Neutrophil (primary cell): Measurements from ENCODE around the gene KISS1.
A peak's percentile ranks its signal among the peaks of the same experiment; 100 is the strongest.

ENCODE experiments used
- H3K27ac ChIP-seq: fragments of 200-600 bp; sonication (generic); 2 replicates; pipeline ENCODE4 v1.5.1; 2016; ENCODE audit warnings: mild to moderate bottlenecking, moderate library complexity
- H3K27me3 ChIP-seq: fragments of 200-600 bp; sonication (generic); 2 replicates; pipeline ENCODE4 v1.6.0; 2016; ENCODE audit warnings: mild to moderate bottlenecking
- H3K36me3 ChIP-seq: fragments of 200-600 bp; sonication (generic); 2 replicates; pipeline ENCODE4 v1.5.1; 2017
- H3K4me1 ChIP-seq, 2 experiments: fragments of 200-600 bp in 1 of 2; sonication (generic) in 1 of 2; 1 replicate in 1 of 2; 2 replicates in 1 of 2; pipeline versions ENCODE4 v1.5.1 to v1.6.1; 2013 to 2016; ENCODE audit warnings: low read depth in 1 of 2, low read length in 1 of 2, mild to moderate bottlenecking in 1 of 2, moderate library complexity in 1 of 2; ENCODE audit not compliant: control insufficient read depth in 1 of 2, insufficient read depth in 1 of 2
- H3K4me3 ChIP-seq, 2 experiments: fragments of 200-600 bp in 1 of 2; sonication (generic) in 1 of 2; 1 replicate in 1 of 2; 2 replicates in 1 of 2; pipeline ENCODE4 v1.5.1; 2013 to 2016; ENCODE audit warnings: low read depth in 1 of 2, low read length in 1 of 2, mild to moderate bottlenecking in 1 of 2, moderate library complexity in 1 of 2
- H3K9me3 ChIP-seq: fragments of 200-600 bp; sonication (generic); 2 replicates; pipeline ENCODE4 v1.5.1; 2016
- TF ChIP-seq, protein P1 (sequence below): fragments of 200-600 bp; sonication (generic); IDR thresholded peaks from 2 replicates; pipeline ENCODE4 v1.5.1; 2016; ENCODE audit warnings: antibody characterized with exemption

The KISS1 gene

DNA sequence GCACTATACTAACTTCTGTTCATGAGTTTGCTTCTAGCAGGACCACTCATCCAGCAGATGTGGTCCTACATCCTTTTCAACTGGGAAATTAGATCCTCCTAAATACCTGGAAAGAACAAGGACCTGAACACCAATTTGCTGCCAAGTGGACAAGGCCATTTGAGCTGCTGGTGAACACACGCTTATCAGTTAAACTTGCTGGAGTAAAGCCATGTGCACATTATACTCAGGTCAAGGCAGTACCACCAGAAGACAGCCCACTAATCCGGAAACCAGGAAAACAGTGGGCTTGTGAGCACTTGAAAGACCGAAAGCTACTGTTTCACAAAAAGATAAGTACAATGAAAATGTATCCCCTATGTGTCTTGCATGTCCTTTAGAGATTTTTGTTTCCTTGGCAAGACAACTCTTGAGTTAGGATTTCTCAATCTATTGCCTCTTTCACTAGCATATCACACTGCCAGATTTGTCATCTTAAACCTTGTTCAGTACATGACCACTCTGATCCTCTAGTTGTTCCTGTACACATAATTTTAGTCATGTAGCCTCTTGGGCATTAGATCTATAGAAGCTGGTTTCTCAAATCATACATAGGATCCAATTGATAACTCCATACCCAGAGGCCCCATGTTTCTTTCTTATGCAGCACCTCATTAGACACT lies 25.7 kb downstream of the KISS1 start:
- Histone ChIP-seq H3K36me3 (no peaks in the 10 kb centered on the region), H3K27ac (no peak overlapping the region), H3K9me3 (peaks cover 22% of the 10 kb centered on the region), H3K4me1 (no peaks in the 10 kb centered on the region), H3K4me3 (no peak overlapping the region), H3K27me3 (peaks cover 25% of the 10 kb centered on the region)
- TF ChIP-seq, protein P1, sequence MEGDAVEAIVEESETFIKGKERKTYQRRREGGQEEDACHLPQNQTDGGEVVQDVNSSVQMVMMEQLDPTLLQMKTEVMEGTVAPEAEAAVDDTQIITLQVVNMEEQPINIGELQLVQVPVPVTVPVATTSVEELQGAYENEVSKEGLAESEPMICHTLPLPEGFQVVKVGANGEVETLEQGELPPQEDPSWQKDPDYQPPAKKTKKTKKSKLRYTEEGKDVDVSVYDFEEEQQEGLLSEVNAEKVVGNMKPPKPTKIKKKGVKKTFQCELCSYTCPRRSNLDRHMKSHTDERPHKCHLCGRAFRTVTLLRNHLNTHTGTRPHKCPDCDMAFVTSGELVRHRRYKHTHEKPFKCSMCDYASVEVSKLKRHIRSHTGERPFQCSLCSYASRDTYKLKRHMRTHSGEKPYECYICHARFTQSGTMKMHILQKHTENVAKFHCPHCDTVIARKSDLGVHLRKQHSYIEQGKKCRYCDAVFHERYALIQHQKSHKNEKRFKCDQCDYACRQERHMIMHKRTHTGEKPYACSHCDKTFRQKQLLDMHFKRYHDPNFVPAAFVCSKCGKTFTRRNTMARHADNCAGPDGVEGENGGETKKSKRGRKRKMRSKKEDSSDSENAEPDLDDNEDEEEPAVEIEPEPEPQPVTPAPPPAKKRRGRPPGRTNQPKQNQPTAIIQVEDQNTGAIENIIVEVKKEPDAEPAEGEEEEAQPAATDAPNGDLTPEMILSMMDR = no peak

DNA sequence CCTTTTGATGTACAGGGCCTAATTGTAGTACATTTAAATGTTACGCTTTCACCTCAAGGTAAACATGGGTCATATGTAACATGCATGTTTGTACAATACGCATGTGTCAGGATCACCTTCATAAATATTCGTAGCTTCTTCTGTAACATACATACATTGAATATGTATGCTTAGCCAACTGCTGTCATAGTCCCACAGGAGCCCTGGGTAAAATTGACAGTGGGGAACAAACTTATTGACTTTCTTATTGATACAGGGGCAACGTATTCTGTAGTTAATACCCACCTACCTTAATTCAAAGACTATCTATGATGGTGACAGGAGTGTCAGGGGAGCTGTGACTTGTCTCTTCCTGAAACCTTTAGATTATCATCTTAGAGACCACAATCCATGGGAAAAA lies 26.4 kb downstream of the KISS1 start:
- peaks cover 22% of the 10 kb centered on the region for H3K9me3 ChIP-seq
- H3K27me3 ChIP-seq = peaks cover 23% of the 10 kb centered on the region
- H3K27ac ChIP-seq = no peak overlapping the region
- TF ChIP-seq, protein P1 = no peak
- no peaks in the 10 kb centered on the region for H3K4me1 ChIP-seq
- no peak overlapping the region for H3K4me3 ChIP-seq
- H3K36me3 ChIP-seq = no peaks in the 10 kb centered on the region

GRCh38 chr1:204167730-204168129 lies 28.6 kb downstream of the KISS1 start:
- peaks cover 22% of the 10 kb centered on the region for H3K9me3 ChIP-seq
- H3K4me1 ChIP-seq = no peaks in the 10 kb centered on the region
- H3K27me3 ChIP-seq = peaks cover 23% of the 10 kb centered on the region
- no peaks in the 10 kb centered on the region for H3K36me3 ChIP-seq
- H3K27ac ChIP-seq = no peak overlapping the region
- no peak overlapping the region for H3K4me3 ChIP-seq
- TF ChIP-seq, protein P1 = no peak

DNA sequence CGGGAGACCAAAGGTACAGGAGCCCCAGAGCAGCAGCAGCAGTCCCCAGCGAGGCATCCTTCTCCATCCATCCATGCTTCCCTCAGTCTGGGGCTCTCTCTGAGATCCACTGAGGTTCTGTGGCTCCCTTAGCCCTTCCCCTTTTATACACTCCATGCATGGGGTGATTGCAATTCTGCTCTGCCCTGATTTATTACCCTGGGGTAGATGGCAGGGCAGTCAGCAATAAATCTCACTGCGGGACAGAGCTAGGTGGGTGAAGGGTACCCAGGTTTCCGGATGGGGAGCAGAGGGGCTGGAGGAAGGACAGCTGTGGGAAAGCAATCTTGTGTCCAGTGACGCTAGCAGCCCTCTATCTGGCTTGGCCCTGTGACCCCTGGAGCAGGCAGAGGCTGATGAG lies 30.1 kb downstream of the KISS1 start, which contains the start of gene REN:
TSS of gene REN (minus strand) at position 119 of the 400 bp plus-strand sequence. CDS start at position 75, 44 bp downstream.
- no peak within 1 kb of the TSS for H3K4me3 ChIP-seq
- no peak within 1 kb of the TSS for H3K27ac ChIP-seq
- H3K36me3 ChIP-seq = no peaks in the 10 kb centered on the region
- peaks cover 27% of the 10 kb centered on the region for H3K27me3 ChIP-seq
- no peaks in the 10 kb centered on the region for H3K4me1 ChIP-seq
- peaks cover 22% of the 10 kb centered on the region for H3K9me3 ChIP-seq
- TF ChIP-seq, protein P1 = no peak

GRCh38 chr1:204162494-204163074 lies 33.7 kb downstream of the KISS1 start:
- TF ChIP-seq, protein P1 = peak; percentile 90
- Histone ChIP-seq H3K36me3 (no peaks in the 10 kb centered on the region), H3K27me3 (peaks cover 28% of the 10 kb centered on the region), H3K9me3 (no peaks in the 10 kb centered on the region), H3K27ac (no peak overlapping the region), H3K4me1 (no peaks in the 10 kb centered on the region), H3K4me3 (no peak overlapping the region)
